H1 (cell line): Measurements from ENCODE around the gene KRT83. TPM values are rescaled to one million over a fixed set of nuclear protein-coding genes. Genes with fewer than 3 reads are reported as not detected.

Experiments used
- CTCF ChIA-PET: fragments of 300-600 bp; sonication (Branson Sonifier 250); formaldehyde crosslinking; loops from one replicate; lab custom pipeline; 2021; ENCODE audit not compliant: partially characterized antibody; lab: Charles Lee
- POLR2A ChIA-PET: fragments of 300-600 bp; sonication (Branson Sonifier 250); formaldehyde crosslinking; loops from one replicate; lab custom pipeline; 2021; ENCODE audit warnings: inconsistent platforms; ENCODE audit not compliant: partially characterized antibody; lab: Charles Lee
- DNase-seq, 2 experiments: peaks; one replicate each; pipeline versions ENCODE4 v3.0.0 to v3.0.0-alpha.2; 2010 to 2022; ENCODE audit warnings: low spot score in 2 of 2, low read depth in 1 of 2, mixed read lengths in 1 of 2
- FAIRE-seq: peaks from 2 replicates; lab custom pipeline; 2011; peaks lifted over from hg19 to GRCh38; lab: Jason Lieb, UNC
- H2AFZ ChIP-seq: 2 replicates; pipeline ENCODE4 v1.8.1; 2012; ENCODE audit warnings: low read length, inconsistent platforms
- H2AK5ac ChIP-seq: 2 replicates; pipeline ENCODE4 v1.6.1; 2013; ENCODE audit warnings: low read depth, low read length
- H2BK120ac ChIP-seq: replicated peaks from 2 replicates; pipeline ENCODE3; 2013; ENCODE audit warnings: low read depth, low read length, inconsistent platforms
- H2BK12ac ChIP-seq: 2 replicates; pipeline ENCODE4 v1.6.1; 2013; ENCODE audit warnings: low read depth, low read length
- H2BK15ac ChIP-seq: 2 replicates; pipeline ENCODE4 v1.6.1; 2013; ENCODE audit warnings: low read length
- H2BK20ac ChIP-seq: 2 replicates; pipeline ENCODE4 v1.6.1; 2013; ENCODE audit warnings: low read length
- H2BK5ac ChIP-seq: 2 replicates; pipeline ENCODE4 v1.6.1; 2013; ENCODE audit warnings: low read depth, low read length
- H3K14ac ChIP-seq: 2 replicates; pipeline ENCODE4 v1.6.1; 2013; ENCODE audit warnings: inconsistent platforms; ENCODE audit not compliant: insufficient read length
- H3K18ac ChIP-seq: 2 replicates; pipeline ENCODE4 v1.6.1; 2013; ENCODE audit warnings: low read length; ENCODE audit errors: extremely low read depth
- H3K23ac ChIP-seq: 2 replicates; pipeline ENCODE4 v1.6.1; 2013; ENCODE audit warnings: inconsistent platforms; ENCODE audit not compliant: insufficient read length
- H3K23me2 ChIP-seq: 2 replicates; pipeline ENCODE4 v1.6.1; 2013; ENCODE audit warnings: low read depth, low read length
- H3K27ac ChIP-seq: 2 replicates; pipeline ENCODE4 v1.6.1; 2011; ENCODE audit warnings: low read depth, low read length, inconsistent platforms
- H3K27me3 ChIP-seq, 4 experiments: replicated peaks in 1 of 4; 1 replicate in 1 of 4; 2 replicates in 3 of 4; pipeline versions ENCODE4 v1.6.1 to v1.8.1; 2011 to 2013; ENCODE audit warnings: low read length in 3 of 4, mild to moderate bottlenecking in 3 of 4, inconsistent platforms in 2 of 4, mixed read lengths in 2 of 4, moderate library complexity in 1 of 4; ENCODE audit not compliant: control insufficient read depth in 3 of 4, insufficient read depth in 3 of 4; ENCODE audit errors: extremely low read depth in 1 of 4
- H3K36me3 ChIP-seq, 4 experiments: 2 replicates each; pipeline versions ENCODE4 v1.6.1 to v1.8.1; 2011 to 2013; ENCODE audit warnings: mild to moderate bottlenecking in 4 of 4, low read length in 3 of 4, moderate library complexity in 2 of 4, control low read depth in 1 of 4, inconsistent platforms in 1 of 4; ENCODE audit not compliant: insufficient read depth in 4 of 4, control insufficient read depth in 2 of 4
- H3K4ac ChIP-seq: replicated peaks from 2 replicates; pipeline ENCODE3; 2013; ENCODE audit warnings: low read length, low read depth, mixed read lengths, inconsistent platforms; ENCODE audit not compliant: insufficient read length
- H3K4me1 ChIP-seq, 4 experiments: replicated peaks in 1 of 4; 1 replicate in 1 of 4; 2 replicates in 3 of 4; pipeline versions ENCODE4 v1.6.1 to v1.8.1; 2011 to 2013; ENCODE audit warnings: low read length in 3 of 4, inconsistent platforms in 2 of 4, mixed read lengths in 1 of 4; ENCODE audit not compliant: insufficient read depth in 4 of 4, control insufficient read depth in 3 of 4
- H3K4me2 ChIP-seq, 2 experiments: 2 replicates each; pipeline versions ENCODE4 v1.6.1 to v1.8.1; 2011 to 2013; ENCODE audit warnings: low read depth in 2 of 2, low read length in 2 of 2, control low read depth in 1 of 2, inconsistent platforms in 1 of 2, mild to moderate bottlenecking in 1 of 2; ENCODE audit not compliant: insufficient read depth in 1 of 2
- H3K4me3 ChIP-seq, 4 experiments: fragments of 200-600, 300-600 bp in 1 of 4; sonication (generic), shearing (Covaris generic), sonication (Bioruptor Twin) in 1 of 4; 2 replicates each; pipeline versions ENCODE4 v1.5.1 to v1.8.1; 2011 to 2016; ENCODE audit warnings: low read length in 4 of 4, low read depth in 3 of 4, control low read depth in 2 of 4, inconsistent platforms in 2 of 4, mild to moderate bottlenecking in 2 of 4, mixed read lengths in 1 of 4, moderate library complexity in 1 of 4; ENCODE audit not compliant: insufficient read depth in 2 of 4; ENCODE audit errors: extremely low read depth in 1 of 4
- H3K56ac ChIP-seq: replicated peaks from 2 replicates; pipeline ENCODE3; 2013; ENCODE audit warnings: low read depth, mild to moderate bottlenecking, mixed read lengths, low read length, inconsistent platforms; ENCODE audit not compliant: insufficient read length
- H3K79me1 ChIP-seq: 2 replicates; pipeline ENCODE4 v1.6.1; 2013; ENCODE audit warnings: low read depth, low read length, control low read depth
- H3K79me2 ChIP-seq, 2 experiments: 2 replicates each; pipeline versions ENCODE4 v1.6.1 to v1.8.1; 2012 to 2013; ENCODE audit warnings: low read length in 2 of 2, mild to moderate bottlenecking in 2 of 2, inconsistent platforms in 1 of 2; ENCODE audit not compliant: insufficient read depth in 2 of 2, control insufficient read depth in 1 of 2
- H3K9ac ChIP-seq, 4 experiments: replicated peaks in 1 of 4; 1 replicate in 1 of 4; 2 replicates in 3 of 4; pipeline versions ENCODE4 v1.6.1 to v1.8.1; 2011 to 2013; ENCODE audit warnings: low read depth in 3 of 4, low read length in 3 of 4, control low read depth in 2 of 4, mild to moderate bottlenecking in 2 of 4, moderate library complexity in 2 of 4, inconsistent platforms in 1 of 4; ENCODE audit errors: extremely low read depth in 1 of 4
- H3K9me3 ChIP-seq, 2 experiments: 2 replicates each; pipeline versions ENCODE4 v1.6.1 to v1.8.1; 2012 to 2013; ENCODE audit warnings: mild to moderate bottlenecking in 2 of 2, moderate library complexity in 2 of 2, control low read depth in 1 of 2, inconsistent platforms in 1 of 2, low read depth in 1 of 2, low read length in 1 of 2, mixed read lengths in 1 of 2; ENCODE audit not compliant: insufficient read depth in 2 of 2
- H4K20me1 ChIP-seq, 2 experiments: replicated peaks in 1 of 2; 2 replicates each; pipeline versions ENCODE3 to v1.8.1; 2011 to 2013; ENCODE audit warnings: inconsistent platforms in 2 of 2, low read length in 2 of 2, mild to moderate bottlenecking in 1 of 2; ENCODE audit not compliant: insufficient read depth in 2 of 2, control insufficient read depth in 1 of 2
- H4K5ac ChIP-seq: 2 replicates; pipeline ENCODE4 v1.6.1; 2013; ENCODE audit warnings: low read length, low read depth, mixed read lengths, inconsistent platforms; ENCODE audit not compliant: insufficient read length
- H4K8ac ChIP-seq: 2 replicates; pipeline ENCODE4 v1.8.0; 2013; ENCODE audit warnings: mild to moderate bottlenecking, moderate library complexity, low read length, inconsistent platforms; ENCODE audit not compliant: insufficient read depth; ENCODE audit errors: extremely low read depth
- H4K91ac ChIP-seq: replicated peaks from 2 replicates; pipeline ENCODE3; 2013; ENCODE audit warnings: low read length, mixed read lengths, inconsistent platforms; ENCODE audit not compliant: insufficient read length
- ASH2L ChIP-seq: fragments of 200-600, 300-600 bp; sonication (generic); IDR thresholded peaks from one replicate; pipeline ENCODE4 v1.7.1; 2017; ENCODE audit warnings: low read length
- CBX5 ChIP-seq: fragments of 300-800, 300-1000 bp; sonication (generic); IDR thresholded peaks from 2 replicates; pipeline ENCODE4 v1.7.1; 2016; ENCODE audit warnings: antibody characterized with exemption, low read length, low read depth
- CBX8 ChIP-seq: fragments of 300-800, 300-1000 bp; sonication (generic); IDR thresholded peaks from 2 replicates; pipeline ENCODE4 v1.7.1; 2016; ENCODE audit warnings: low read depth, low read length, borderline replicate concordance
- CHD1 ChIP-seq: IDR thresholded peaks from 2 replicates; pipeline ENCODE4 v1.6.1; 2012; ENCODE audit warnings: low read depth, low read length, improper control_type of control experiment
- EP300 ChIP-seq, 2 experiments: IDR thresholded peaks; 1 replicate in 1 of 2; 2 replicates in 1 of 2; pipeline ENCODE4 v1.6.1; 2011 to 2012; ENCODE audit warnings: low read depth in 2 of 2, low read length in 2 of 2, mild to moderate bottlenecking in 2 of 2, borderline replicate concordance in 1 of 2, inconsistent platforms in 1 of 2, moderate library complexity in 1 of 2
- JUND ChIP-seq: IDR thresholded peaks from 2 replicates; pipeline ENCODE4 v1.6.1; 2011; ENCODE audit warnings: mild to moderate bottlenecking, improper control_type of control experiment, low read length
- KDM4A ChIP-seq: IDR thresholded peaks from one replicate; pipeline ENCODE4 v1.7.1; 2012; ENCODE audit warnings: low read depth, mild to moderate bottlenecking, moderate library complexity, low read length, inconsistent platforms; ENCODE audit not compliant: severe bottlenecking
- NANOG ChIP-seq: IDR thresholded peaks from 2 replicates; pipeline ENCODE4 v1.6.1; 2011; ENCODE audit warnings: low read length, low read depth, mild to moderate bottlenecking, inconsistent platforms; ENCODE audit not compliant: insufficient read depth, poor library complexity, severe bottlenecking
- POLR2A ChIP-seq, 2 experiments: IDR thresholded peaks; 1 replicate in 1 of 2; 2 replicates in 1 of 2; pipeline ENCODE4 v1.6.1; 2011; ENCODE audit warnings: low read depth in 2 of 2, low read length in 2 of 2, mild to moderate bottlenecking in 2 of 2; ENCODE audit errors: control extremely low read depth in 1 of 2
- SP1 ChIP-seq: IDR thresholded peaks from 2 replicates; pipeline ENCODE4 v1.6.1; 2011; ENCODE audit warnings: low read depth, low read length
- SRF ChIP-seq: IDR thresholded peaks from 2 replicates; pipeline ENCODE4 v1.6.1; 2011; ENCODE audit warnings: mild to moderate bottlenecking, low read depth, low read length, moderate library complexity
- TAF1 ChIP-seq: IDR thresholded peaks from 2 replicates; pipeline ENCODE4 v1.6.1; 2011; ENCODE audit warnings: mild to moderate bottlenecking, low read depth, low read length
- TBP ChIP-seq: IDR thresholded peaks from 2 replicates; pipeline ENCODE4 v1.6.1; 2011; ENCODE audit warnings: low read depth, low read length, improper control_type of control experiment
- TEAD4 ChIP-seq: IDR thresholded peaks from 2 replicates; pipeline ENCODE4 v1.6.1; 2012; ENCODE audit warnings: low read depth, low read length, inconsistent platforms, mixed read lengths
- WGBS, 2 experiments: shearing (Covaris generic) in 1 of 2; methylation state at CpG; one replicate each; pipeline versions ENCODE4 v1.1.6 to v1.1.7; 2013 to 2015; ENCODE audit warnings: low lambda C conversion rate in 2 of 2, mixed read lengths in 2 of 2, inconsistent platforms in 1 of 2, low coverage in 1 of 2, missing lambda C conversion rate in 1 of 2; ENCODE audit not compliant: insufficient replicate concordance in 2 of 2, insufficient coverage in 1 of 2, insufficient read length in 1 of 2; ENCODE audit errors: extremely low coverage in 1 of 2, missing lambda C conversion rate in 1 of 2; 5-methylcytosine and 5-hydroxymethylcytosine counted together
- polyA plus RNA-seq, 7 experiments: library from polyadenylated mRNA; depleted of rRNA in 3 of 7; stranded (reverse) in 5 of 7; unstranded in 2 of 7; fragments of >200 nt in 5 of 7; fragments of 200-250 nt in 2 of 7; gene quantifications; 1 replicate in 5 of 7; 2 replicates in 1 of 7; 4 replicates in 1 of 7; pipeline versions ENCODE4 v1.2.1 to v1.2.3, GENCODE V29; 2011 to 2013; ENCODE audit warnings: missing spikeins in 2 of 7, mixed read lengths in 2 of 7
- total RNA-seq: library from RNA; stranded (reverse); fragmentation: NEBNext Ultra II Directional; extraction: Animal tissue kit (Norgen Biotek cat#: 25700); gene quantifications from 2 replicates; pipeline ENCODE4 v1.2.1, GENCODE V29; 2021

The KRT83 gene
- total and polyA plus RNA-seq, 2 of the 8 experiments (the other 6 are each of a cell fraction or from before 2014, with no cell fraction given), result not detected

DNA sequence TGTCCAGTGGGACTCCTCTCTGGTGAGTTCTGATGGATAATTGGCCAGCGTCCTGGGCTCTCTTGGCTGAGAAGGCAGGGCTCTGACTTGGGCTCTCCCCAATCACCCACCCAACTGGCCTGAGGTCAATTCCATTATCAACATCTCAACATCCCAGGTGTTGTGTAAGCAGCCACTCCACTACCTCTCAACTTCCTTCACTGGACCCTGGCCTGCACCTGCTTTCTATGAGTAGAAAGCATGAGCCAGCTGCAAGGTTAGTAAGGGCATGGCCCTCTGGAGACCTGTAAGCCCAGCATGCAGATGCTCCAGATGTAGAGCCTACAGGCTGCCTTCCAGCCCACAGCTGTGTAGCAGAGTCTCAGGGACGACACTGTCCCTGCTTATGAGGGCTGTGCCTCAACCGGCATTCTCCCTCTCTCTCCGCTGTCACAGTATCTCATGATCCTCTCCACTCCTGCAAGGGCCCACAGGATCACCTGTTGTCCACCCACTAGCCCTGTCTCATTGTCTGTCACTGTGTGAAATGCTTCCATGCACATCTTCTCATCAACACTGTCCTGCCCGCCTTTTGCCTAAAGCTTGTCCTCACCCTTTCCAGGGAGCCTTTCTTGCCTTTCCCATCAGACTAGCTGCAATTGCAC is 24.5 kb downstream of the KRT83 start:
- WGBS, 2 experiments, result 75% methylated on average over 5 of the region's 5 CpGs; no CpG with 5 or more reads in 1 of the 2 experiments
- H3K23ac ChIP-seq, result no peak overlapping the region
- no peak overlapping the region for H3K4me3 ChIP-seq
- no peak overlapping the region for H2BK12ac ChIP-seq
- H3K4me1 ChIP-seq, result no peaks in the 10 kb centered on the region
- H3K36me3 ChIP-seq, result no peaks in the 10 kb centered on the region
- no peak overlapping the region for H4K5ac ChIP-seq
- FAIRE-seq (no peak), DNase-seq (no peak)
- no peak overlapping the region for H2BK120ac ChIP-seq
- no peak overlapping the region for H3K56ac ChIP-seq
- H4K20me1 ChIP-seq, result peaks cover 0 to 3% of the 10 kb centered on the region in 2 experiments
- no peak overlapping the region for H2AFZ ChIP-seq
- H4K91ac ChIP-seq, result no peak overlapping the region
- H2BK5ac ChIP-seq, result no peak overlapping the region
- peaks cover 0 to 4% (median 0%) of the 10 kb centered on the region in 4 experiments; a peak in 1 of 7 replicates for H3K27me3 ChIP-seq
- H3K23me2 ChIP-seq, result peaks cover 4% of the 10 kb centered on the region; the same call in 1 of the 2 replicates
- H3K14ac ChIP-seq, result no peak overlapping the region
- H2AK5ac ChIP-seq, result no peak overlapping the region
- no peak overlapping the region for H3K9ac ChIP-seq
- ChIA-PET CTCF (interaction anchor here (0.9 to 1.9 kb wide), 12 partner anchors 10 to 85 kb away, joined by 3 to 8 read pairs (median 4); no protein-coding TSS in a partner anchor), POLR2A (no interaction called here)
- no peak overlapping the region for H2BK15ac ChIP-seq
- H3K9me3 ChIP-seq, result no peaks in the 10 kb centered on the region
- H3K4ac ChIP-seq, result no peak overlapping the region
- H3K4me2 ChIP-seq, result no peak overlapping the region
- no peak overlapping the region for H2BK20ac ChIP-seq
- H3K18ac ChIP-seq, result no peak overlapping the region
- H4K8ac ChIP-seq, result no peak overlapping the region
- no peaks in the 10 kb centered on the region for H3K79me2 ChIP-seq
- no peaks in the 10 kb centered on the region for H3K79me1 ChIP-seq
- no peak overlapping the region for H3K27ac ChIP-seq
- TF ChIP-seq EP300 (IDR thresholded peaks at IDR 0.05; ENCODE audit: borderline replicate concordance in 1 of 2, low read depth in 2 of 2, low read length in 2 of 2), result no peak
- no peak for TF ChIP-seq CBX5
- no peak for TF ChIP-seq TBP
- TF ChIP-seq SP1, result no peak
- no peak for TF ChIP-seq ASH2L
- TF ChIP-seq CBX8, result no peak
- TF ChIP-seq TAF1, result no peak
- TF ChIP-seq KDM4A, result no peak
- no peak for TF ChIP-seq POLR2A (IDR thresholded peaks at IDR 0.05; ENCODE audit: control extremely low read depth in 1 of 2, low read depth in 2 of 2, low read length in 2 of 2)
- TF ChIP-seq TEAD4, result no peak
- no peak for TF ChIP-seq CHD1
- no peak for TF ChIP-seq NANOG
- TF ChIP-seq JUND, result no peak
- no peak for TF ChIP-seq SRF
